ENCODE data around the gene TMEM181.
"Not testable (repeated sequence)": the region's sequence is repeated elsewhere in the genome, so short reads cannot be mapped to it uniquely, and the experiment has no call there.

The TMEM181 gene

DNA sequence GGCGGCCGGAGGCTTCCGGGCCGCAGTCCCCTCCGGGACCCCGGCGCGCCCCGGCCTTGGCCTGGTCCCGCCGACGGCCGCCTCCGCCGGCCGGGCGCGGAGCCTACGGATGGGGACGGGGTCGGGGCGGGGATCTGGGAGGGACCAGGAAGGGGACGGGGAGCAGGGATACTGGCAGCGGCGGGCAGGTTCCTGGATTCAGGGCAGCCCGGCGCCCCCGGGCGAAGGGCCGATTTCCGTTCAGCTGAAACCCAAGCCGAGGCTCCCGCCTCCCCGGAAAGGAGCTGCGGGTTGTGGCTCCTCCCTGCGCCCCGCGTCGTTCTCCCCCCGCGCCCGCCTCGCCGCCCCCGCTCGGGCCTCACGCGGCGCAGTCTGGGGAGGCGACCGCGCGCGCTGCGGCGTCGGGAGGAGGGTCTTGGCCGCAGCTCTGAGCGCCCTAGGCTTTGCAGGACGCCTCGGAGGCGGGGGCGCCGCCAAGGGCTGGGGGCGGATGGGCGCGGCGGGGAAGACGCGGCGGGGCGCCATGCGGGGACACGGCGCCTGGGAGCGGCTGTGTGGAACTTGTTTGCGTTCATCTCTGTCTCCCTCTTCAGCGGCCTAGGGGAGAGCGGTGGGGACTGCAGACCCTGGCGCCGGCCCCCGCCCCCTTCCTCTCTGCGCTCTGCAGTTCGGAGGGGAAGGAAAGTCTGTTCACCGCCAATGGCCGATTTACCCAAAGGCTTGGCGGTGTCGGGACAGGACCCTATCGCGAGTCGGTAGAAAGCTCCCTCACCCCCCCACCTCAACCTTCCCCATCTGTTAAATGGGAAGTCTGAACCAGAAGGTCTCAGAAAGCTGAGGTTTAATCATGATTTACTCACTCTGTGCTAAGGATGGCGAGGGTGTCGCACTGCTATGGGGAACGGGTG is 22.7 kb upstream of the TMEM181 start:
- DNase-seq (ENCODE audit: low read depth): no peak

- DNase-seq (ENCODE audit: low read depth): no peak
These were observed 21.1 kb upstream of the TMEM181 start for GRCh38 chr6:158538741-158539140.

DNA sequence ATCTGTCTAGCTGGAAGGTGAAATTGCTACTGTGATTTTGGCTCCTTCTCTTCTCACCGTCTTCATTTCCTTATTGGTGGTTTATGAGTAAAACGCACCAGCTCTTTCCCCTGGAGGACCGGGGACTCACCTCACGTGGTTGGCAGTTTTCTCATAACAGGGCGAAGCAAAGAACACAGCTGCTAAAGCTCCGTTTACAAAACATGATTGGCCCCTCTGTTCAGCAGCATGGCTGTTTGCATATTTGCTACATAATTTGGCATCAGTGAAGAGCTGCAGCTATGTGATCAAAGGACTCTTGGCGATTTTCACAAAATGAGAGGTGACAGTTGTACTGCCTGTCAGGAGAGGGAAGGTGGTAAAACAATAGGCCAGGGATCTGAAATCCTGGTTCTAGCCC is 20.5 kb upstream of the TMEM181 start:
- no peak for DNase-seq (ENCODE audit: low read depth)

- no peak for DNase-seq (ENCODE audit: low read depth)
These were observed 20.0 kb upstream of the TMEM181 start for GRCh38 chr6:158539881-158540280.

- no peak for DNase-seq (ENCODE audit: low read depth)
These were observed 16.2 kb upstream of the TMEM181 start for GRCh38 chr6:158543606-158544185.

DNA sequence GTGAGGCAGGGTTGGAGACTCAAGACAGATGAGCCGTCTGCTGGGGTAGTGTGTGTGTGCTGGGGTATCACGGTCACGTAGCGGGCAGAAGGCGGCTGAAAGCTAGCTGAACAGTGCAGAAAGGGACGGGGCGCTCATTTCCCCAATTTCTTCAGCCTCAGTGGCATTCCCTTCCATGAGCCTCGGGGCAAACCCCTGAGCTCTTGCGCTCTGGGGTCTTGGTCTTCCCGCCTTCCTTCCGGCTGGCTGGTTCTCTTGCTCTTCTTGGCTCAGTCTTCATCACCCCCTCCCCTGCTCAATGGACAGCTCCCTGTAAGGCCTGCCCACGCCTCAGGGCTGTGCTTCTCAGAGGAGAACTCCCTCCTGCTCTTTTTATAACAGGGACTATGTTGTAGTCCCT is 15.5 kb upstream of the TMEM181 start:
- no peak for DNase-seq (ENCODE audit: low read depth)

DNA sequence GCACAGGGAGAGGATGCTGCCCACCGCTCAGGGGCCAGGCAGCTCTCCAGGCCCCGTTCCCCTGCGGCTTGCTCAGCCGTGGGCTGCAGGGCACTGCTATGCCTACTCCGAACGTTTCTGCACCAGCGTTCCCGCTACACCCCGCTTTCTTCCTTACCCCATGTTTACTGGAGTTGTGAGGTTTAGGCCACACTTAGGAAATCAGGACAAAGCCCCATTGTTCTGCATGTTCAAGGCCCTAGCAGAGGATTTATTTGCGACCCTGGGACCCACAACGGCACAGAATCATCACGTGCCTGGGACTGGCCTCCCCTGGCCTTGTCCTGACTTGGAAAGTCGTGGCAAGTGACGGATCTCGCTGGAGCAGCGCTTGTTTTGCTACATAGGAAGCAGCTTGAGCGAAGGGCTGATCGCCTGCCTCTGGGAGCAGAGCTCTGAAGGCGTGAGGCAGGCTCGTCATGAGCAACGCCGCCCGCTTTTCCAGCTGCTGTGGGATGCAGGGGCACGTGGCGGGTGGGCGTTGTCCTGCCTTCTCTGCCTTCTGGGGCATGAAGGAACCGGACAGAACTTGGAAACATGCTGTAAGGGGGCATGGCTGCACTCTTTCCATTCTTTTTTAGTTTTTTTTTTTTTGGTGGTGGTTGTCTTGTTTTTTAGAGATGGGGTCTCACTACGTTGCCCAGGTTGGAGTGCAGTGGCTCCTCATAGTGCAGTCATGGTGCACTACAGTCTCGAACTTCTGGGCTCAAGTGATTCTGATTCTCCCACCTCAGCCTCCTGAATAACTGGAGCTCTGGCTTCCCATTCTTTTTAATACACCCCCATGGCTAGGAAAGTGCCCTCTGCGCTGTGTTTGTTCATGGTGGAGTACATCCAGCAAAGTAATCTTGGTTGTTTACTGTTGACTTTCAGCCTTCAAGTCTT is 14.6 kb upstream of the TMEM181 start:
- DNase-seq (ENCODE audit: low read depth): no peak

DNA sequence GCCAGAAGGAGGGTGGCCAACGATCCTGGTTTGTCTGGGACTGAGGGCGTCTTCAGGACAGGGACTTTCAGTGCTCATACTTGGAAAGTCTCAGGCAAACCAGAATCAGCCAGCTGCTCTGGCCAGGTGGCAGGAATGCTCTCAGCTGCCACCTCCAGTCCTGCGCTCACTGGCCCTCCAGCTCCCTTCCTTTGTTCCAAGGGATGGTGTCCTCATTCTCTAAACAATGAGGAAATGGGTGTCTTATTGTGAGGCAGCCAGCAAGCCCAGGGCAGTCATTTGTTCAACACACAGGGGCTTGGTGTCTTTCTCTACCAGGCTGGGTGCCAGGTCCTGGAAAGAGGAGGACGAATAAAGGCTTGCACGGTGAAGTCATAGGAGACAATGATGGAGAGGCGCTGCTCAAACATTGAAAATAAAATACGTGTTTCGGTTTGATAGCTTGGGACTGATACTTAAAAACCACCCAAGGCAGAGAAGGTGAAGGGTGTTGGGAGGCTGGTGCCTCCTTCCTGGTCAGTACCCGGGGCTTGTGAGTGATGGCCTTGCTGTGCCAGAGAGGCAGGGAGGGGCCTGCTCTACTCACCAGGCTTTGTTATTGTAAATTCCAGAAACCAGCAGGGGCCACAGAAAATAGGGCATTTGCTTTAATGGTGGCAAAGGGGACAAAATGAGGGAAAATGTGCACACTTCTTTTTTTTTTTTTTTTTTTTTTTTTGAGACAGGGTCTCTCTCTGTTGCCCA is 11.3 kb upstream of the TMEM181 start:
- DNase-seq (ENCODE audit: low read depth): no peak

- DNase-seq (ENCODE audit: low read depth): no peak
These were observed 7.7 kb upstream of the TMEM181 start for GRCh38 chr6:158552055-158552795.

GRCh38 chr6:158552796-158553138 is 7.1 kb upstream of the TMEM181 start:
- DNase-seq (ENCODE audit: low read depth): no peak

- no peak for DNase-seq (ENCODE audit: low read depth)
These were observed 5.1 kb upstream of the TMEM181 start for GRCh38 chr6:158554611-158555361.

DNA sequence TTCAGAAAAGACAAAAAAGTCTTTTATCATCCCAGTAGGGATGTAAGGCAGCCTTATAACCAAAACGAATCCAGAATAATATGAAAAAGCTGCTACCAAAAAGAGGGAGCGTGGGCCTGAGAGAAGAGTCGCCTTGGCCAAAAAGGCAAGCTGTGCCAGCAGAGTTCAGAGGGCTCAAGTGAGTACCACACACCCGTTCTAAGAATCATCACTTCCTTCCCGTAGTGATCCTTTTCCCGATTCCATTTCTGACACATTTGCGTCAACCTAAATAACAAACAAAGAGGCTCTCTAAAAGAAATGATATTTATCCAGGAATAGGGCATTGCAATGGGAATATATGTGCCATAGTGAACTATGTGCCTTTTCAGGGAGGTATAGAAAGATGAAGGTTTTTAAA is 3.8 kb upstream of the TMEM181 start:
- no peak for DNase-seq (ENCODE audit: low read depth)

GRCh38 chr6:158557110-158557509 is 2.8 kb upstream of the TMEM181 start:
- not testable (repeated sequence) for DNase-seq (ENCODE audit: low read depth)

DNA sequence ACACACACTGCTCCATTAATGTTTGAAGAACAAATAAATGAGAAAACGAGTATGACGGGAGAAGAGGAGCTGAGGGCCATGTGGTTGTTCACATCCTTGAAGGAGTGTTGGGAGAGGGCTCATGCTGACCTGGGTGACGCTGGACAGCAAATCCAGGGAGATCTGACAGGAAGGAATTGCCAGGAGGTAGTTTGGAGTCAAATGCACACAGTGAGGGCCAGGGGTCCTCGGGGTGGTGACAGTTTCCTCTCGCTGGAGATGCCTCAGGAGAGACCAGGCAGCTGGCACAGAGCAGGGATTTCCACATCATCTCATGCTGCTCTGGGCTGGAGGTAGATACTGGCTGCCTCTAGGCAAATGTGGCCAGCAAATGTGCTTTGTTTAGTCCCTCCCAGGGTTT is 2.0 kb upstream of the TMEM181 start:
- no peak for DNase-seq (ENCODE audit: low read depth)

DNA sequence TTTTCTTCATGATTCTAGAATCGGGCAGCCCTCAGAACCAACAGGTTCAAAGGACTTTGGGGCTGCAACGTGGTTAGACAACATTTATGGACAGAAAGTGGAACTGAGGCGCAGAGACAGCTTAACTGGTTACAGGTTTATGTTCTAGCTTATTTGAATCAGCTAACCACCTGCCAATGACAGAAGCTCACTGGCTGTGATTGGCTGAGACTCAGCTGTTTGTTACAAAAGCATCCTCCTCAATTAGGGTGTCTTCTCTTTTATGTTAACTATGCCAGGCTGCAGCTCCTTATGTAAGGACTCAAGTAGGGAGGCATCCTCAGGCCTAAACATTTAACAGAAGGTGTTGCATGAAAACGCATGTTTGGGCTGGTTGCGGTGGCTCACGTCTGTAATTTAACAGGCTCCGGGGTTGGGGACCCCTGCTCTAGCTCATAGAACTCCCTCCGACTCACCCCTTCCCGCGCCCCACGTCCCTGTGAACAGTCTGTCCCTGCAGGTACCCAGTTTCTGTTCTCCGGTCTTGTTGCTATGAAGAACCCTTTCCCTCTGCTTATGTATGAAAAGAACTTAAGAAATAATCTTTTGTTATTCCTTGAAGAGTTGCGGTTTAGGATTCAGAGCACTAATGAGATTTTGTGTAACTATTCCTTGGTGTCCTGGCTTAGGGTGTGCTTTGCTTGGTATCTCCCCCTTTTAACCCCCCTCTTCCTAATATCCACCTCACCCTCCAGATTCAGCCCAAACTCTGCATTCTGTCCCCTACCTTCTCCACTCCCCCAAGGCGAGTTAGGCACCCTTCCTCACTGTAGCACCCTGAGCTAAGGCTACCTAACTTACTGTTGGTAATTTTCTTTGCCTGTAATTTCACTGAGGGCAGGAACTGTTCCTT is 1.2 kb upstream of the TMEM181 start:
- DNase-seq (ENCODE audit: low read depth): no peak

GRCh38 chr6:158559338-158559894 is 475 bp upstream of the TMEM181 start:
- DNase-seq (ENCODE audit: low read depth): no peak

- no peak for DNase-seq (ENCODE audit: low read depth)
These were observed 987 bp downstream of the TMEM181 start for GRCh38 chr6:158560836-158561320.

GRCh38 chr6:158561321-158561884 is 1.5 kb downstream of the TMEM181 start:
- DNase-seq (ENCODE audit: low read depth): no peak

GRCh38 chr6:158561938-158562337 is 2.0 kb downstream of the TMEM181 start:
- no peak for DNase-seq (ENCODE audit: low read depth)

All from stimulated activated CD8-positive, alpha-beta memory T cell treated with anti-CD3 and anti-CD28 coated beads, Interleukin-7, amount 100 ng/mL, for 24 hours (primary cell).